GM23338 (cell line): ENCODE data around the gene COL24A1. TPM values are rescaled to one million over a fixed set of nuclear protein-coding genes. Genes with fewer than 3 reads are reported as not detected.

Experiments used
- ATAC-seq: fragments of 200-7000 bp; cut with Tn5 transposase; 3 replicates; pipeline ENCODE4 v1.9.1; 2020
- DNase-seq: peaks from one replicate; pipeline ENCODE4 v3.0.0-alpha.2; 2015; ENCODE audit warnings: low spot score
- H2AFZ ChIP-seq: fragments of 200-600 bp; sonication (generic); 2 replicates; pipeline ENCODE4 v1.8.0; 2016; ENCODE audit warnings: antibody characterized with exemption, mild to moderate bottlenecking, moderate library complexity
- H3F3A ChIP-seq: fragments of 200-600 bp; sonication (generic); replicated peaks from 2 replicates; pipeline ENCODE4 v1.8.0; 2017; ENCODE audit warnings: antibody characterized with exemption, mixed run types, low read depth
- H3K27ac ChIP-seq: fragments of 200-600 bp; sonication (generic); 2 replicates; pipeline ENCODE4 v1.6.1; 2016; ENCODE audit warnings: low read depth
- H3K27me3 ChIP-seq: fragments of 200-600 bp; sonication (generic); 2 replicates; pipeline ENCODE4 v1.8.0; 2016; ENCODE audit warnings: mild to moderate bottlenecking, mixed run types, moderate library complexity; ENCODE audit not compliant: insufficient read depth
- H3K36me3 ChIP-seq: fragments of 200-600 bp; sonication (generic); 2 replicates; pipeline ENCODE4 v1.8.0; 2016; ENCODE audit warnings: mild to moderate bottlenecking; ENCODE audit not compliant: insufficient read depth
- H3K4me1 ChIP-seq: fragments of 200-600 bp; sonication (generic); 2 replicates; pipeline ENCODE4 v1.8.0; 2016; ENCODE audit warnings: mild to moderate bottlenecking, moderate library complexity; ENCODE audit not compliant: insufficient read depth
- H3K4me2 ChIP-seq: fragments of 200-600 bp; sonication (generic); 2 replicates; pipeline ENCODE4 v1.7.1; 2017; ENCODE audit warnings: mixed run types
- H3K4me3 ChIP-seq: fragments of 200-600 bp; sonication (generic); 2 replicates; pipeline ENCODE4 v1.6.1; 2016; ENCODE audit warnings: mixed run types
- H3K79me2 ChIP-seq: fragments of 200-600 bp; sonication (generic); replicated peaks from 2 replicates; pipeline ENCODE4 v1.8.0; 2017; ENCODE audit warnings: mild to moderate bottlenecking; ENCODE audit not compliant: insufficient read depth
- H3K9me2 ChIP-seq: fragments of 200-600 bp; sonication (generic); 2 replicates; pipeline ENCODE4 v1.8.0; 2017; ENCODE audit not compliant: insufficient read depth
- H4K20me1 ChIP-seq: fragments of 200-600 bp; sonication (generic); replicated peaks from 2 replicates; pipeline ENCODE4 v1.8.0; 2017; ENCODE audit warnings: mild to moderate bottlenecking; ENCODE audit not compliant: insufficient read depth
- H3K27ac Mint-ChIP-seq: 2 replicates; pipeline ENCODE4 v1.8.0; 2020; ENCODE audit warnings: inconsistent platforms, mild to moderate bottlenecking, moderate library complexity, mixed read lengths
- H3K27me3 Mint-ChIP-seq: 3 replicates; pipeline ENCODE4 v1.8.0; 2022; ENCODE audit warnings: low read depth, mild to moderate bottlenecking, moderate library complexity, mixed read lengths, inconsistent platforms; ENCODE audit not compliant: insufficient read depth, poor library complexity
- H3K36me3 Mint-ChIP-seq: 3 replicates; pipeline ENCODE4 v1.8.0; 2021; ENCODE audit warnings: low read depth, mild to moderate bottlenecking, inconsistent platforms, moderate library complexity, mixed read lengths
- H3K4me1 Mint-ChIP-seq: 3 replicates; pipeline ENCODE4 v1.8.0; 2020; ENCODE audit warnings: mild to moderate bottlenecking, inconsistent platforms, mixed read lengths
- H3K4me3 Mint-ChIP-seq: 3 replicates; pipeline ENCODE4 v1.8.0; 2021; ENCODE audit warnings: moderate library complexity, mild to moderate bottlenecking, inconsistent platforms, mixed read lengths
- H3K9me3 Mint-ChIP-seq: 3 replicates; pipeline ENCODE4 v1.8.0; 2020; ENCODE audit warnings: moderate library complexity, mild to moderate bottlenecking, inconsistent platforms, mixed read lengths
- CREB1 ChIP-seq: fragments of 250-450 bp; sonication (Bioruptor Pico); IDR thresholded peaks from 2 replicates; pipeline ENCODE4 v1.5.0; 2020; ENCODE audit warnings: low read depth, mild to moderate bottlenecking, moderate library complexity
- CTCF ChIP-seq, 2 experiments: fragments of 200-600 bp in 1 of 2; sonication (generic) in 1 of 2; conservative IDR thresholded peaks; 2 replicates each; pipeline versions ENCODE4 v1.5.1 to v1.6.1; 2016 to 2017; ENCODE audit warnings: antibody characterized with exemption in 2 of 2, low read depth in 2 of 2, mild to moderate bottlenecking in 2 of 2, moderate library complexity in 1 of 2
- ETS1 ChIP-seq: IDR thresholded peaks from 2 replicates; pipeline ENCODE4 v1.6.1; 2016; ENCODE audit warnings: antibody characterized with exemption
- EZH2 ChIP-seq: fragments of 200-600 bp; sonication (generic); IDR thresholded peaks from one replicate; pipeline ENCODE4 v1.8.0; 2017; ENCODE audit warnings: antibody characterized with exemption, mild to moderate bottlenecking, low read depth; ENCODE audit not compliant: unreplicated experiment
- EZH2phosphoT487 ChIP-seq: fragments of 200-600 bp; sonication (generic); IDR thresholded peaks from one replicate; pipeline ENCODE4 v1.8.1; 2018; ENCODE audit warnings: antibody characterized with exemption; ENCODE audit not compliant: unreplicated experiment
- JUNB ChIP-seq: IDR thresholded peaks from one replicate; pipeline ENCODE4 v1.6.1; 2016; ENCODE audit warnings: antibody characterized with exemption; ENCODE audit not compliant: unreplicated experiment
- NANOG ChIP-seq: IDR thresholded peaks from 2 replicates; pipeline ENCODE4 v1.6.1; 2016; ENCODE audit warnings: antibody characterized with exemption, borderline replicate concordance
- POLR2AphosphoS5 ChIP-seq: IDR thresholded peaks from 2 replicates; pipeline ENCODE4 v1.6.1; 2016; ENCODE audit warnings: antibody characterized with exemption, low read depth
- REST ChIP-seq: IDR thresholded peaks from one replicate; pipeline ENCODE4 v1.6.1; 2018; ENCODE audit warnings: antibody characterized with exemption; ENCODE audit not compliant: unreplicated experiment
- STAT1 ChIP-seq: IDR thresholded peaks from one replicate; pipeline ENCODE4 v1.6.1; 2016; ENCODE audit warnings: antibody characterized with exemption; ENCODE audit not compliant: unreplicated experiment
- ZNF114 ChIP-seq: fragments of 250-450 bp; sonication (Bioruptor Pico); IDR thresholded peaks from 2 replicates; pipeline ENCODE4 v1.5.0; 2020; ENCODE audit warnings: mild to moderate bottlenecking, moderate library complexity
- ZNF331 ChIP-seq: fragments of 250-450 bp; sonication (Bioruptor Pico); IDR thresholded peaks from 2 replicates; pipeline ENCODE4 v1.5.0; 2020; ENCODE audit warnings: low read depth, mild to moderate bottlenecking, moderate library complexity
- ZNF462 ChIP-seq: fragments of 250-450 bp; sonication (Bioruptor Pico); IDR thresholded peaks from 2 replicates; pipeline ENCODE4 v1.5.0; 2020; ENCODE audit warnings: mild to moderate bottlenecking, moderate library complexity
- polyA plus RNA-seq: library from polyadenylated mRNA; unstranded; fragments of >200 nt; fragmentation: Nextera tagmentation; extraction: Ambion mirVana; gene quantifications from 2 replicates; pipeline ENCODE4 v1.2.1, GENCODE V29; 2016
- total RNA-seq: library from RNA; depleted of rRNA; stranded (reverse); fragments of >200 nt; shearing (Covaris generic); gene quantifications from 2 replicates; pipeline ENCODE4 v1.2.3, GENCODE V29; 2014

Gene COL24A1
- total and polyA plus RNA-seq, 2 experiments from 2014 or later, result 1.2 to 2.1 TPM

GRCh38 chr1:86159800-86160199 is 3.2 kb upstream of the COL24A1 start:
- DNase-seq (no peak), ATAC-seq (no peak)
- H3K4me1 ChIP-seq, result peaks cover 8% of the 10 kb centered on the region
- H3K36me3 Mint-ChIP-seq, result no peaks in the 10 kb centered on the region; the same call in 2 of the 3 replicates
- TF ChIP-seq NANOG (no peak), CTCF (conservative IDR thresholded peaks at IDR 0.05; ENCODE audit: low read depth in 2 of 2) (no peak), EZH2 (no peak), ETS1 (no peak), POLR2AphosphoS5 (no peak), REST (no peak), CREB1 (CRISPR knock-in tag) (no peak), EZH2phosphoT487 (no peak), JUNB (no peak), ZNF462 (no peak), STAT1 (no peak), ZNF114 (CRISPR knock-in tag) (no peak), ZNF331 (CRISPR knock-in tag) (no peak)
- H2AFZ ChIP-seq, result no peak overlapping the region
- no peaks in the 10 kb centered on the region for H3K79me2 ChIP-seq
- peaks cover 9% of the 10 kb centered on the region for H3K4me1 Mint-ChIP-seq
- H3K27me3 ChIP-seq, result peaks cover 32% of the 10 kb centered on the region
- H3K9me2 ChIP-seq, result no peaks in the 10 kb centered on the region
- H3F3A ChIP-seq, result peaks cover 5% of the 10 kb centered on the region; the same call in 1 of the 2 replicates
- no peaks in the 10 kb centered on the region; the same call in 2 of the 3 replicates for H3K9me3 Mint-ChIP-seq
- H3K36me3 ChIP-seq, result no peaks in the 10 kb centered on the region
- peaks cover 26% of the 10 kb centered on the region for H3K27me3 Mint-ChIP-seq
- no peak overlapping the region for H3K27ac ChIP-seq
- H3K4me3 ChIP-seq, result no peak overlapping the region
- no peak overlapping the region for H3K27ac Mint-ChIP-seq
- no peaks in the 10 kb centered on the region for H4K20me1 ChIP-seq
- no peak overlapping the region for H3K4me2 ChIP-seq
- no peak overlapping the region for H3K4me3 Mint-ChIP-seq
